ENCODE results near the gene SLF2.
A peak's percentile ranks its signal among the peaks of the same experiment; 100 is the strongest.

SLF2 gene, protein sequence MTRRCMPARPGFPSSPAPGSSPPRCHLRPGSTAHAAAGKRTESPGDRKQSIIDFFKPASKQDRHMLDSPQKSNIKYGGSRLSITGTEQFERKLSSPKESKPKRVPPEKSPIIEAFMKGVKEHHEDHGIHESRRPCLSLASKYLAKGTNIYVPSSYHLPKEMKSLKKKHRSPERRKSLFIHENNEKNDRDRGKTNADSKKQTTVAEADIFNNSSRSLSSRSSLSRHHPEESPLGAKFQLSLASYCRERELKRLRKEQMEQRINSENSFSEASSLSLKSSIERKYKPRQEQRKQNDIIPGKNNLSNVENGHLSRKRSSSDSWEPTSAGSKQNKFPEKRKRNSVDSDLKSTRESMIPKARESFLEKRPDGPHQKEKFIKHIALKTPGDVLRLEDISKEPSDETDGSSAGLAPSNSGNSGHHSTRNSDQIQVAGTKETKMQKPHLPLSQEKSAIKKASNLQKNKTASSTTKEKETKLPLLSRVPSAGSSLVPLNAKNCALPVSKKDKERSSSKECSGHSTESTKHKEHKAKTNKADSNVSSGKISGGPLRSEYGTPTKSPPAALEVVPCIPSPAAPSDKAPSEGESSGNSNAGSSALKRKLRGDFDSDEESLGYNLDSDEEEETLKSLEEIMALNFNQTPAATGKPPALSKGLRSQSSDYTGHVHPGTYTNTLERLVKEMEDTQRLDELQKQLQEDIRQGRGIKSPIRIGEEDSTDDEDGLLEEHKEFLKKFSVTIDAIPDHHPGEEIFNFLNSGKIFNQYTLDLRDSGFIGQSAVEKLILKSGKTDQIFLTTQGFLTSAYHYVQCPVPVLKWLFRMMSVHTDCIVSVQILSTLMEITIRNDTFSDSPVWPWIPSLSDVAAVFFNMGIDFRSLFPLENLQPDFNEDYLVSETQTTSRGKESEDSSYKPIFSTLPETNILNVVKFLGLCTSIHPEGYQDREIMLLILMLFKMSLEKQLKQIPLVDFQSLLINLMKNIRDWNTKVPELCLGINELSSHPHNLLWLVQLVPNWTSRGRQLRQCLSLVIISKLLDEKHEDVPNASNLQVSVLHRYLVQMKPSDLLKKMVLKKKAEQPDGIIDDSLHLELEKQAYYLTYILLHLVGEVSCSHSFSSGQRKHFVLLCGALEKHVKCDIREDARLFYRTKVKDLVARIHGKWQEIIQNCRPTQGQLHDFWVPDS

DNA sequence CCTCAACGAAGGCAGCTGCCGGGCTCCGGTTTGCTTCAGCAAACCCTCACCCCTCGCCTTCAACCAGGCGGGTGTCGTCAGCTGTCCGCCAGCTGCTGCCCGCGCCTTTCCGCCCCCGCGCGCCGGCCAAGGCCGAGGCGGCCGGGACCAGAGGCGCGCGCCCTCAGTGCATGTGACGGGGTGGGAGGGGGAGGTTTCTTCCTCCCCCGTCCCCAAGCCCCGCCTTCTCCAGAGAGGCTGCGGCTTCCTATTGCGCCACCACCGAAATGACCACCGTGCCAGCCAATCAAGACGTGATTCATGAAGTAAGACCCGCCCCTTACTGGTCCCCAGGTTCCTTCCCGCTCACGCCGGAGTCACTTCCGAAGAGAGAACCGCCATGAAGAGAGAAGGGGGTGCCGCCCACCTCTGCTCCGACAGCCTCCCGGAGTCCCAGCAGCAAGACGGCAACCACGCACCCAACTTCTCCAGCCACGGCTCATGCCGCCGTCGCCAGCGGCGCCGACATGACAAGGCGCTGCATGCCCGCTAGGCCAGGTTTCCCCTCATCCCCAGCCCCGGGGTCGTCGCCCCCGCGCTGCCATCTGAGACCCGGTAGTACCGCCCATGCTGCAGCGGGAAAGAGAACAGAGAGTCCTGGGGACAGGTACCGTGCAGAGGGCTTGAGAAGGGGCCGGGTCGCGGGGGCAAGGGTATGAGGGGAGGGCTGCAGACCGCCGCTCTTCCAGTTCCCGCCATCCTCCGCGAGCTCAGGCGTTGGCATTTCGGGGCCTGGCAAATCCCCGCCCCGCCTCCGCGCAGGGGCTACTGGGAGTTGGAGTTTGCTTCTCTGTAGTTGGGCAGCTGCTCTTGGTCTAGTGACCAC is at the start of gene SLF2:
Gene SLF2, plus strand, starts transcription at position 359 of the 865 bp plus-strand sequence. Its CDS starts 148 bp downstream, at position 507.
- peak; percentile 92 to 93 for DNase-seq

DNA sequence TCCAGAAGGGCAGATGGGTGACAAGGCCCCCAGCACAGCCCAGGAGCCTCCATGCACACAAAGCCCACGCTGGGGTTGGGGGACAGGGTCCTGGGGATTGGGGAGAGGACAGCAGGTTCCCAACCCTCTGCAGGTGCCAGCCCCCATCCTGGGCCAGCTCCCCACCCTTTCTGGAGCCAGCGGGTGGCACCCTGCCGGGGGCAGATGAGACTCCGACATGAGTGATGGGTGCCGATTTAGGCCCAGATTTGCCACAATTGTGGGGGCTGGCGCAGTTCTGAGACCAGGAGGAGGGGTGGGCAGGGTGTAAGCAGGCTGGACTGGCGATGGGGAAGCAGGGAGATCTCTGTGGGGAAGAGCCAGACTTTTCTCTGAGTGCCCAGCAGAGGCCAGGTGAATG is 49.3 kb upstream of the SLF2 start:
- no peak for DNase-seq

DNA sequence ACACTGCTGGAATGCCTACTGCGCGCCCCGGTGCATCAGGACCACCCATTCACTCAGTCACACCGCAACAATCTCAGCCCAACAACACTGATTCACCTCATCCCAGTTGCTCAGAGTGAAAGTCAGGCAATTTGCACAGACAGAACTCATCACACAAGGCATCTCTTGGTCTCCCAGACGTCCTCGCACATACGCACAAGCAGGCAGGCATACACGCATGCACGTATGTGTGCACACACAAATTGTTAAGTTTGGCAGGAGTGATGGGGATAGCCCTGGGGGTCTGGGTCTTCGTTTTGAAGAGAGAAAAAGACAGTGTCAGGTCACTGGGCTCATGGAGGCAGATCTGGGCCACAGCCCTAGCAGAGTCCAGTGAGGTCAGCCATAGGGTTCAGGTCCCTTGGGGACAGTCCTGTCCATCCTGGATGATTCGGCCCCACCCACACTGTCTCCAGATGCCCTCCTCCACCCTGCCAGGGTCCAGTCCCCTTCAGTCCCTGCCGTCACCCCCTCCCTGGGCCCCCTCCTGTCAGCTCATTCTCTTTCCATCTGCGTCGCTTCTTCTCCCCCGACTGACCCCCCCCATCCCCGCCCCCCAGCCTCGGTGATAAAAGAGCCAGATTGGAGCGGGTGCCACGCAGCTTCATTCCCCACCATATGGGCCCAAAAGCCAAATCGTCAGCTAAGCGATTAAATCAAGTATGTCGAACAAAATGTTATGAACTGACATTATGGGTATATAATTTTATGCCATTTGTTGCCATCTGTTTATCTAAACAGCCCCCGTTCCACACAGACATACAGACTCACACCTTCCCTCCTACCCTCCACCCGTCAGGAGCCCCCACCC is 48.5 kb upstream of the SLF2 start:
- no peak for DNase-seq

DNA sequence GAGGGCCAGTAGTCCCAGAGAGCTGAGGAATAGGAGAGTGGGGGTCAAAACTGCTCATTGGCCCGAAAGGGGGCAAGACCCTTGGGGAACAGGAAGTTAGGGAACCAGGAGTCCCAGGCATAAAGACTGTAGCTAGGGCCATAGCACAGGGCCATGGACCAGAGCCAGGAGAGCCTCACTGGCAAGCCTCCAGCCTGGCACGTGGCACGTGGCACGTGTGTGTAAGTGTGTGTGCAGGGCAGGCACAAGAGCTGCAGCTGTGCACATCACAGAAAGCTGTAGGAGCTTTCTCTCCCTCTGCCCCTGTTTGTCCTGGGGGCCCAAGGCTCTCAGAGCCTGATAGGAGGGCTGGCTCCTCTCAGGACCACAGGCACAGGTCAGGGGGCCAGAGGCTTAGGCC is 47.8 kb upstream of the SLF2 start:
- DNase-seq: no peak

DNA sequence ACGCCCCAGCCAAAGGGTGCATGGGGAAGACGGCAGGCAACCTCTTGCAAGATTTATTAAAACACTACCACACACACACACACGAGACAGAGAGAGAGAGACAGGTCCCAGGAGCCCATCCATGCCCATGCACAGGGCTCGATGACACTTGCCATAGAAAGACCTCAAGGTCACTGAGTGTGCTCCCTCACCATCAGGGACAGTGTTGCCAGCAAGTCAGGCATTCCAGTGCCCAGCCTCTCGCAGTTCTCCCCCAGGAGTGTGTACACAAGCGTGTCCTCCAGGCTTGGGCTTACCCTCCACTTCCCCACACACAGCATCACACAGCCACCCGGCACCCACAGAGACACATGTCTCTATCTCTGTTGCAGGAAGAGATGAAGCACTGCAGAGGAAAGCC is 46.8 kb upstream of the SLF2 start:
- DNase-seq: no peak

DNA sequence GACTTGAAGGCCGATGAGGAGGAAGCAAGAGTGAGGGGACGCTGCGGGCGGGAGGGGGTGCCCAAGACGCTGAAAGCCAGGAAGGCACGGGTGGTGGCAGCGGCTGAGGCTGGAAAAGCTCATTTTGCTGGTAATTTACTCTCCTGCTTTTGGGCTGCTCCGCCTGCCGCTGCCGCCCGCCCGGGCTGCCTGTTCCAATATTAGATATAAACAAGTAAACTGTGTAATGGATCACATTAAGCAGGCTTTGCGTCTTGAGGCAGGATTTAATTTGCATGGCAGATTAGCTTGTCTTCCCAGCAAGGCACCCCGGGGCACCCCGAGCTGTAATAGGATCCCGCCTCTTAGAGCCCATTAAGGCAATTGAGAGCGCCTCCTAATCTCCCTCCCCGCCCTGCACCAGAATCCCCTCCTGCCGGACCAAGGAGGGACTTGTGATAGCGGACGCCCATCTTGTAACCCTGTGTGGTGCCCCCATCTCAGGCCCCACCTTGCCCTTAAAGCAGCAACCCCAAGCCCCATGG is 46.1 kb upstream of the SLF2 start:
- DNase-seq: no peak

DNA sequence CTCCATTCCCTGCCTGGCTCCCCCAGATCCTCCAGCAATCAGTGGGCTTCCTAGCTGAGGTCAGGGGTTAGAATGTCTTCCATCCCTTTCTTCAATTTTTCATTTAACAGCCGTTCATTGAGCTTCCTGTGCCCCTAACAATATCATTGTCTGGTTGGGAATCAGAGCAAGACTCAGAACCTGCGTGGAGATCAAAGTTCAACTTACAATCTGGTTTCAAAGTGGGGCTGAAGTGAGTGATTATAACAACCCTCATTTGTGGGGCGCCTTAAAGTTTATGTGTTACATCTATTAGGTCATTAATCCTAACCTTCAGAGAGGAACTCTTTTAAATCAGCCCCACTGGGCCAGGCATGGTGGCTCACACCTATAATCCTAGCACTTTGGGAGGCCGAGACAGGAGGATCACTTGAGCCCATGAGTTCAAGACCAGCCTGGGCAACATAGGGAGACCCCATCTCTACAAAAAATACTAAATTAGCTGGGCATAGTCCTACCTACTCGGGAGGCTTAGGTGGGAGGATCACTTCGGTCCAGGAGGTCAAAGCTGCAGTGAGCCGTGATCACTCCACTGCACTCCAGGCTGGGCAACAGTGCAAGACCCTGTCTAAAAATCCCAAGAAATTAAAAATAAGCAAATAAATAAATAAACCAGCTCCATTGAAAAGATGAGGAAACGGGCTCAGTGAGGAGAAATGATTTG is 45.4 kb upstream of the SLF2 start:
- no peak for DNase-seq

DNA sequence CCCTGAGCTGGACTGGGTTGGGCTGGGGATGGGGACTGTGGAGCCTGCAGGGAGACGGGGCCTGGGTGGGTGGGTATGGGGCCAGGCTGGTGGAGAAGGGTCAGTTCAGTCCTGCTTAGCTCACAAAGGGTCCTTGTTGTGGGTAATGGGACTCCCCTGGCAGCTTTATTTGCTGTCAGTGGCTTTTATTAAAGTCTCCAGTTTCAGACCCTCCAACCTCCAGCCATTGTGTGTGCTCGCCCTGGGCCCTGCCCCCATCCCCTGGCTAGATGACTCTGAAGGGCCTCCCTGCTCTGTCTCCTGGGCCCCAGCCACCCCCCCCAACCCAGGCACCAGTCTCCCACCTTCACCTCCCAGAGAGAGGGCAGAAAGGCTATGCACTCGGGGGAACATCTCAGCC is 44.4 kb upstream of the SLF2 start:
- DNase-seq: no peak

DNA sequence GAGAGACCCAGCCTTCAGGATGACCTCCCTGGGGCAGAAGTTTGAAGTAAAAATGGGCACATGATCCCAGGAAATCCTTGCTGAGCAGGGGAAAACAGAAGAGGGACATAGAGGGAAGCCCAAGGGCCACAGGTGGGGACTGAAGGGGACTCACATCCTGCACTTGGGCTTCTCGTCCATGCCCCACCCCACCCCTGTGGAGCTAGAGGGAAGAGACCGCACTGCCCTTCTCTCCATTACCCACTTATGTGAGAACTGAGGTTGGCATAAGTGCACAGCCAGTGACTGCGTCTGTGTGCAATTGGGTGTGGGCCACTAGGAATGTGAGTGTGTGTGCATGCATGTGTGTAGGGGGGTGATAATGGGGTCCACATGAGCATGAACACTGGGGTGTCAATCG is 43.4 kb upstream of the SLF2 start:
- DNase-seq: no peak

DNA sequence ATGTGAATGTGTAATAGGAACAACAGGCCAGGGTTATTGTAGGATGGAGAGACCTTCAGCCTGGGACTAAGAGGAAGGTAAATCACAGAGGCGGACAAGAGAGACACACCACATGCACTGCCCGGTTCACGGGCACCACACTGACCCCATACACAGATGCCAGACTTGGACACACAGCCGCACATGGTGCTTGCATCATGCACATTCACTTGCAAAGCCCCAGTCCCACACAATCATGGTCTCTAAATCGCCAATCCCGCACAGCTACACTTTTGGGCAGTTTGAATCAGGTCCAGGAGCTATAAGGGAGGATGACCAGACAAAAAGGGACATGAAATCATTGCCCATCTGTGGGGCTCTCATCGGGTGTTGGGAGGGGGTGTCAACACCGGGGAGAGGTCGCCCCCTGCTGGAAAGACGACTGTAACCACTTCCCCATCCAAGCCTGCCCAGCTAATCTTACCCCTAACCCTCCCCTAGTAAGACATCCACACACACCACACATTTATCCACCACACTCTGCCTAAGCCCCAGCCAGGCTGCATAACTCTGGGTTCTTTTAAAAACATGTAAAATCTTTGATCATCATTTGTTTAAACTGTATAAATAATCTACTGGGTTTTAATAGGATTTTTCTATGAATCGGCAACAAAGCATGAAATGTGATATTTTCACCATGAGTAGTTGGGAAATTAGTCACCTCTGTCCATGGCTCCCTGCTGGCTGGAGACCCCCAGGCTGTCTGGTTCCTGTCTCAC is 40.5 kb upstream of the SLF2 start:
- DNase-seq: peak; percentile 35 to 49

DNA sequence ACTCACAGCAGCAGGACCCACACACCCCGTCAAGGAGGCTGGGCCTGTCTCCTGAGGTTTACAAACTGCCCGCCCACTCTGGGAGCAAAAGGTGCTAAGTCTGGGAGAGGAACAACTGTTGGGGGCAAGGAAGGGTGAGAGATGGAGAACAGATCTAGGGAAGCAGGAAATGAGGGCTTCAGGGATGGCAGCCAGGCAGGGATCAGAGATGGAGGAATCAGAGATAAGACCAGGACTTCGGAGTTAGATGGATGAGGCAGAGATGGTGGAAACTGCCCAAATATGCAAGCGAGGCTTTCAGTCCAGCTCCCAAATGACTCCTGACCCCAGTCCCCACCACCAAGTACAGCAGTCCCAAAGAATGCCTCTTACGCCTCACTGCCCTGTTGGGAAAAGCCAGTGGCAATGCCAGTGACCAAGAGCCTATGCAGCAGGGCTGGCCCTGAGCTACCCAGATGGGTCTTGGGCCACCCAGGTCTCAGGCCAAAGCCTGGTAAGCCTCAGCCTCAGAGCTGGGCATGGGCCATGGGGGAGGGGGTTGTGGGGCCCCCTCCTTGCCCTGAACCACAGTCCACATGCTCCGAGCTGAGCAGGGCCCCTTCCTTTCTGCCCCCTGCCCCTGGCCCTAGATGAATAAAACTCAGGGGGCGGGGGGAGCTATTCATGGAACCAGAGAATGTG is 39.5 kb upstream of the SLF2 start:
- no peak for DNase-seq

DNA sequence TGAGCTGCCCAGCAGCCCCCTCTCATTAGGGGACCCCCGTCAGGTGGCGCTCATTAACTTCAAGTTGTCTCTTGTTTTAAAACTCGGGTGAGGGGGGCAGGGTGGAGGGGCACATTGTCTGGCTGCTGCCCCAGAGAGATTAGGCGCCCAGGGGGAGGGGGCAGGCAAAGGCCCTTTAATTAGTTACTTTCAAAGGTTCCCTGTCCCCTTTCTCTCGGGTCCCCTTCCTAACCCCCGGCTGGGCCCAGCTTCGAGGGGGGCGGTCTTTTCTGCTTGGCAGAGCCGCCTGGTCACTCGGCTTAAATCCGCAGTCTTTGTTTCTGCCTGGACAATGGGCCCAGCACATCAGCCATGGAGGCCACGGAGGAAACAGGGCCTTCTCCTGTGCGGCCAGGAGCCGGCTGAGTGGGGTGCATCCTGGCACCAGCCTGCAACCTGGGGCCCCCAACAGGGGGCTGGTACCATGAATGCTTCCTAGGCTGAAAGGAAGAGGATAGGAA is 38.9 kb upstream of the SLF2 start:
- DNase-seq: no peak

DNA sequence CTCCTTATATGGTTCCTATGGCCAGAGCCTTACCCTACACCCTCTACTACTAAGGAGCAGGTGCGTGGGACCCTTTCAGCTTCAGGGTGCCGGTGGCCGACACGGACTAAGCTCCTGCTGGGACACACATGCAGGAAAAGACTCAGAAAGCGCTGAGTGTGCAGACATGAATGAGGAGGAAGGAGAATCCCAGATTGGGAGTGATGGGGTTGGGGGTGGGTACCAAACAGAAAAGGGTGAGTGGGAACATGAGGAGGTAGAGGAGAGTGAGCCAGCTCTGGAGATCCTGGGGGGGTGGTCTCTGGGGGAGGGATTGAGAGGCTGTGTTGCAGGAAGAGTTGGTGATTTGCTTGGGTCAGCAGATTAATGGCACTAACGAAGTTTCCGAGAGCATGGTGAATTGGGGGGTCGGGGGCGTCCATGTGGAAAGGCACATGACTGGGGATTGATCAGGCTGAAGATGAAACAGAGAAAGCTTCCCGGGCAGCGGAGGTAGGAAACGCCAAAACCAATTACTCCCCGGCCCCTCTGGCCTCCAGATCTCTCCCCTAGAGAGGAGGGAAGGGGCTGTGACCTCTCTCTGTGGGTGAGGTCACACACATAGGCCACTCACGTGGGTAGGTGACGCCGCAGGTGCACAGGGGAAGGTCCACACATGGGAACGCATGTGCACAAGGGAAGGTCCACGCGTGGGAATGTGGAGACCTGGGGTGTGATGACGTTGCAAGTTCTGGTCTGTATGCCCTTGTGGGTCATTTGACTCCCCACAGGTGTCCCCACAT is 37.9 kb upstream of the SLF2 start:
- no peak for DNase-seq

DNA sequence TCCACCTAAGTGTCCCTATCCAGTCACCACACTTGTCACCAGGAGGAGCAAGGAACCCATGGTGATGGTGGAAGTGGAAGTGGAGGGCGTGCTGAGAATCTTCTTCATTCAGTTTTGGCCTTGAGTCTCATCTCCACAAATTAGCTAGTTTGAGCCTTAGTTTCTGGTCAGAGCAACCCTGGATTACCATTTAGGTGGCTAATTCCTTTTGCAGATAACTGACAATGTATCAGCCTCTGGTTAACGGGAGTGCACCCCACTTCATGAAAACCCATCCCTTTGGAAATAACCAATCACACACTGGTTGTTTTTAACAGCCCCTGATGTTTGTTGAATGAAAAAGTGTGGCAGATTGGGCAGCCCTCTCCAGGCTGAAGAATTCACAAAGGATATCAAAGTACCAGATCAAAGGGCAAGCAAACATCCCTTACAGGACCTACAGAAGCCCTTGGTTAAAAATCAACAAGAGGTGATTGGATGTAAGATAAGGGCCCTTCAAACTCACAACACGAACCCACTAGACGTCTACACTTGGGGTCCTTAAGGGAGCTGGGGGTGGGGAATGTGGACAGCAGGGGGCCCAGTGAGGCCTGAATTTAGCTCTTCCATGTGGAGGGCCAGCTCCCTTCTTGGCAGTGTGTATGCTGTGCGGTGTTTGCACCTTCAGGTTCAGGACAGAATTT is 37.1 kb upstream of the SLF2 start:
- no peak for DNase-seq

DNA sequence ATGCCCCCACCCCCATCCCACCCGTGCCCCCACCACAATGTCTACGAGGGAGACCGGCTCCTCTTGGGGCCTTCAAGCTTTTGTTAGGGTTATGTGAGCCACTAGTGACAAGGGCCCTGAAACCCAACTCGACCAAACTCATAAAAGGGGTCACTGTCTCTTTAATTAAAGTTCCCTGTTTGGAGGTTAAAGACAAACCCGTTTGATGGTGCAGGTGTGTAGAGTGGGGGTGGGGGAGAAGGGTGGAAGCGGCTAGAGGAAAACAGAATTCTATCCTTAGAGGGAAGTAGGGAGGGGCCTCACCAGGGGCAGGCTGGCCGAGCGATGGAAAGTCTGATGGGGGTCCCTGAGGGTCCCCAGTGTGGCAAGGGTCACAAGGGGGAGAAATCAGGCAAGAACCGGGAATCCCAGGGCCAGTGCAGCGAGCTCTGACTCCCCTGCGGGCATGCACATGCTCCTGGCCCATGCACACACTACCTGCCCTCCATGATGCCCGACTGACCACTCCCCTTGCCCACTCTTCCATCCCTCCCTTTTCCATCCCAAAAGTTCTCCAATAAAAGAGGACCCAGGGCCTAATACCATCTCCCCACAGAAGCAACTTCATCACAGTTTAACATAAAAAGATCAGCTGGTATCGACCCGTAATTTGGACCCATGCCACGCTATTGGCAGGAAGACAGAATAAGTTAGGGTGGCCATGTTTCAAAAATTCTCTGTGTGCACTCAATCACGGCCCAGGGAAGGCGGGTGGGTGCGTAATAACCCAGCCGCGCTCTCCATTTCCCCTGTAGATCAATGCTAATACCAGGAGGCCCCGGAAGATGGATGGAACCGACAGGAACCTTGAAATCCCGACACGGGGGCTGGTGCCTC is 35.9 kb upstream of the SLF2 start:
- no peak for DNase-seq

DNA sequence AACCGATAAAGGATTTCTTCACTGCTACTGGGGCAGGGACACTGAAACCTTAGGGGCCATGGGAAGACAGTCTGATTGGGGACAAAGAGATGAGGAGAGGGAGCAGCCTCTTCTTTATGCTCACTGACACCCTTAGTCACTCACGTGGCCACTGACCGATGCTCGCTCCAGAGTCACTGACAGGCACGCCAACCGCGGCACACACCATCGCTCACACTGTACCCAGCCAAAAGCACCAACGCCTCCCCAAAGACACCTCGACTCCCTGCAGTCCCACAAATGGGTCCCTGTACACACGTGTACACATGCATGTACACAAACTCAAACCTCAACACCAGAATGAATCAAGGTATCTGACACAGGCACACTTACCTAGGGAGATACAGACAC is 35.3 kb upstream of the SLF2 start:
- DNase-seq: no peak

Measured in activated CD4-positive, alpha-beta T cell treated with anti-CD3 and anti-CD28 coated beads for 4 hours (primary cell).